DMS114 treated with DMSO at 0.1 percent for 48 hours (cell line): ENCODE results near the gene MRFAP1L1.
A peak's percentile ranks its signal among the peaks of the same experiment; 100 is the strongest.
"Not testable (repeated sequence)": the region's sequence is repeated elsewhere in the genome, so short reads cannot be mapped to it uniquely, and the experiment has no call there.

ENCODE experiments used
- DNase-seq: peaks from one replicate; lab custom pipeline; 2025; ENCODE audit not compliant: unreplicated experiment; lab: John Stamatoyannopoulos, UW

MRFAP1L1 gene

GRCh38 chr4:6692379-6692778, 17.3 kb downstream of the MRFAP1L1 start:
- DNase-seq, result no peak

GRCh38 chr4:6689506-6689960, 20.1 kb downstream of the MRFAP1L1 start:
- no peak for DNase-seq

- DNase-seq, result no peak
These were observed 20.7 kb downstream of the MRFAP1L1 start for GRCh38 chr4:6688879-6689505.

DNA sequence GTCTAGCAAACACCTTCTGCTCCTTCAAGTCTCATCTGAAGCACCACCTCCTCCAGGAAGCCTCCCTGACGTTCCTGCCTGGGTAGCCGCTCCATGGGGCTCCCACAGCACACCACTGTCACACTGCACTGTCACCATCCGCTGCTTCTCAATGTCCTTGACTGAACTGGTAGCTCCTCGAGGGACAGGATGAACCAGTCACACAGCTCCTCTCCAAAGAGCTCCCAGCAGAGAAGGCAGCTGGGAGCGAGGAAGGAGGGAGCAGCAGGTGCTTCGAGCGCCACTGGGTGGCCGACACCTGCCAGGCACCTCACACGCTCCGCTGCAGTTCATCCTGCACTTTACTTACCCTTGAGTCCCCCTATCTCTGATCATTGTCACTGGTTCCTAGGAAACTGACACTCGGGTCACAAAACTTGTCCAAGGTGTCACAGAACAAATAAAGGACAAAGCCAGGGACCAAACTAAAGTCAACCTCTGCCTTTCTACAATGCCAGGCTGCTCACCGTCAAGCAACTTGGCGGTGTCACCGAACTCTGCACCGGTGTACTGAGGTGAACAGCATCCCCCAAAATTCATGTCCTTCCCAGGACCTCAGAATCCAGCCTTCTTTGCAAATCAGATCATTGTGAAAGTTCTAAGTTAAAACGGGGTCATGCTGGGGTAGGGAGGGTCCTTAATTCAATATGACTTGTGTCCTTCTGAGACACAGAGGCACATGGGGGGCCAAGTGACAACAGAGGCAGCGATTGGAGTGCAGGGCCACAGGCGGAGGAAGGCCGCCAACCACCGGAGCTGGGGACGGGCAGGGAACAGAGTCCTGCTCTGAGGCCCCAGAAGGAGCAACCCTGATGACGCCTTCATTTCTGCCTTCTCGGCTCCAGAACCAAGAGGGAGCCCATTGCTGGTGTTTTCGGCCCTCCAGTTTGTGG, 21.5 kb downstream of the MRFAP1L1 start:
- DNase-seq, result no peak

GRCh38 chr4:6686104-6686787, 23.4 kb downstream of the MRFAP1L1 start:
- no peak for DNase-seq

DNA sequence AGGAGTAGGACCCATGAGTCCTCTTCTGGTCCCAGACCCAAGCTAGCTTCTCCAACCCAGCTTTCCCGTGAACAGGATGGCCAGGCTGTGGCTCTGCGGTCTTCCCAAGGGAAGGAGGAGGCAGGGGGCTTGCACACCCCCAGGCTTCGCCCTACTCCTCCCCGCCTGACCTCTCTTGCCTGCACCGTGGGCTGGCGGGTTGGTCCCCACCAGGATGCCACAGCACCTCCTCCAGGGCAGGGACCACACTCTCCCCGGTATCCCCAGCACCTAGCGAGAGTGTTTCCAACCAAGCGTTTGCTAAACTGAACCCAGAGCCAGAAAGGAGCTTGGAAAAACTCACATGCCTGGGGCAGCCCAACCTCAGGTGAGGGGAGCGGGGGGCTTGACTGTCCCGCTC, 25.0 kb downstream of the MRFAP1L1 start:
- no peak for DNase-seq

DNA sequence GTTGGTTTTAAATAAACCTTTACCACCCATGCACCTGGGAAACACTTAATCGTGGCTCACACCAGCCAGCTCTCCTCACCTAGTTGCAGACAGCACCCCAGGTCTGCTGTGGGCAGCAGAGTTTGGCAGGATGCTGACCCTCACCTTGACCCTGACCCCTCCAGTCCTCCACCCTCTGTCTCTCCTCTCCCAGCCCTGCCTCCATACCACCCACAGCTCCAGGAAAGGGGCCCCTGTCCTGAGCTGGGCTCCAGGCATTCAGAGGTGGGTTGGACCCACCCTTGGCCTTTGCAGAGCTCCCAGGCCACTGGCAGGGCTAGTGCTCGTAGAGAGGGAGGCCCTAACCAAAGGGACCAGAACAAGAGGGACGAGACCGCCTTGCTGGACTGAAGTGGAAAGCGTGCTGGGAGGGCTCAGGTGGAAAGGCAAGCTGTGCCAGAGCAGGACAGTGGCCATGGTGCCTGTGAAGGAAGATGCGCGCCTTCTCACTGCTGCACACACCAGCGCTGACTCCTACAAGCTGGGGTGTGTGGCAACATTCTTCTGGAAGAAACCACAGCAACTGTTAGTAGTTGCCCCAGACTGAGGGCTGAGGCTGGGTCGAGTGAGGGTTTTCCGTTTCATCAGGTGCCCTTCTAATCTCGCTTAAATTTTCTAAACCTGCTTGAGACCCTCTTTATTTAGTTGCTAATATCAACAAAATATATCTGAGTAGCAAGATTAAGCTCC, 26.6 kb downstream of the MRFAP1L1 start:
- no peak for DNase-seq

- no peak for DNase-seq
These were observed 28.5 kb downstream of the MRFAP1L1 start for GRCh38 chr4:6681191-6681590.

DNA sequence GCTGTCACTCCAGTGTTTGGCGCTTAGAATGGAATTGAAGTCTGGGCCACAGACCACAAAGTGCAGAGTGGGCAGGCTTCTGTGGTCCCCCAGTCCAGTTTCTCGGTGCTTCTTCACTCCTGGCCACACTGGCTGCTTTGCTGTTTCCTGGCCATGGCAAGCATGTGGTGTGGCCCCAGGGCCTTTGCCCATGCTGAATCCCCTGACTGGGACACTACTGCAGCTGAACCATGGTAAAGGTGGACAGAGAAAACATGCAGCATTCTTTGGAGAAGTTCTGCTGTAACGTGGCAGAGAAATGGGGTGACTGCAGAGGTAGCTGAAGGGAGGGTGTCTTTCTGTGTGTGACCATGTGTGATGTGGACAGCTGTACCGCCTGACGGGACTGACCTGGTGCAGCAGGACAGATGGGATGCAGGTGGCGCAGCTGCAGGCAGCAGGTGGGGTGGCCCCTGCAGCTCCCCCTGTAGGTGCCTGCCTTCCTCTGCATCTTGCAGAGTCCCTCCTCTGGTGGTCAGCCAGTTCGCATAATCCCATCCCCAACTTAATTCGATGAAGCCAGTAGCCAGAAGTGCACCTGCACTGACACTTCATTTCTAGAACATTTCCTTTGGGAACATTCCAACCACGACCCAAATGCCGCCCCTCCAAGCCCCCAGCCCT, 29.2 kb downstream of the MRFAP1L1 start:
- no peak for DNase-seq

GRCh38 chr4:6676722-6677558, 32.7 kb downstream of the MRFAP1L1 start:
- no peak for DNase-seq

GRCh38 chr4:6674500-6675149, 35.0 kb downstream of the MRFAP1L1 start:
- DNase-seq, result no peak

DNA sequence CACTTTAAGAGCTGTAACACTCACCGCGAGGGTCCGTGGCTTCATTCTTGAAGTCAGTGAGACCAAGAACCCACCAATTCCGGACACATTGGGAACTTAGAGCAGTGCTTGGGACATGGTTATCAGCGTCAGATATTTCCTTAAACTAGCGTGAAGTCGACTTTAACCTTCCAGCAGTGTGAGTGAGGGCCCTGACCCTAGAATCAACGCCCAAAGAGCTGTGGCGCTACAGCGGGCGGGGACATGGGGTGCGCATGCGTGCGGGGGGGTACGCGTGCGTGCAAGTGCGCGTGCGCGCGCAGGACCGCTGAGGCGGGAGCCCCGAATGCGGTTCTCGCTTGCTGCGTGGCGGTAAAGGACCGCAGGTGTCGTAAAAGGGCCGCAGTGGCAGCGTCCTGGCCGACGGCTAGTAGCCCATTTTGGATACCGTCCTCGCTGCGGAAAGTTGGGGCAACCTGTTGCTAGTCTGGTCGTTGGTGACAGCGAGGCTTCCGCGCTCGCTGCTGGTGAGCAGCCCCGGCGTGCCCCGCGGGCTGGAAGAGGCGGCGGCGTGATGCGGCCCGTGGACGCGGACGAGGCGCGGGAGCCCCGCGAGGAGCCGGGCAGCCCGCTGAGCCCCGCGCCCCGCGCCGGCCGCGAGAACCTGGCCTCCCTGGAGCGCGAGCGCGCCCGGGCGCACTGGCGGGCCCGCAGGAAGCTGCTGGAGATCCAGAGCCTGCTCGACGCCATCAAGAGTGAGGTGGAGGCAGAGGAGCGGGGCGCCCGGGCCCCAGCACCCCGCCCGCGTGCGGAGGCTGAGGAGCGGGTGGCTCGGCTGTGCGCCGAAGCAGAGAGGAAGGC, 35.8 kb downstream of the MRFAP1L1 start:
- DNase-seq, result peak; percentile 83

GRCh38 chr4:6673191-6673659, 36.4 kb downstream of the MRFAP1L1 start:
- not testable (repeated sequence) for DNase-seq

GRCh38 chr4:6672541-6673190, 37.0 kb downstream of the MRFAP1L1 start:
- not testable (repeated sequence) for DNase-seq

GRCh38 chr4:6672131-6672530, 37.5 kb downstream of the MRFAP1L1 start:
- DNase-seq, result no peak

DNA sequence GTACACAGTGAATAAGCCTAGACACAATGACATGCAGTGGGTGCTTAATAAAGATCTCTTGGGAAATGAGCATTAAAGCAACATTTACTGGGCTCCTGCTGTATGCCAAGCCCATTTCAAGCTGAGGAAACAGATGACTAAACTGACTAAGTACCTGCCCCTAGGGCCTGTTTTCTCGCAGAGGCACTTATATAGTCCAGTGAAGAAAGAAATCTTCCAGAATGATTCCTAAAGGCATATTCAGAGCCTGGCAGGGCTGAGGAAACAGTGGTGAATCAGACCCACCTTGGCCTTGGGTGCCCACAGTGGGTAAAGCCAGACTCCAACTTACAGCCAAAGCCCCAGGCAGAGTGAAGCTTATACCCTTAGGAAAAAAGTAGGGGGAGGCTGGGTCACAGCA, 38.0 kb downstream of the MRFAP1L1 start:
- no peak for DNase-seq

- no peak for DNase-seq
These were observed 41.3 kb downstream of the MRFAP1L1 start for GRCh38 chr4:6668391-6668790.

DNA sequence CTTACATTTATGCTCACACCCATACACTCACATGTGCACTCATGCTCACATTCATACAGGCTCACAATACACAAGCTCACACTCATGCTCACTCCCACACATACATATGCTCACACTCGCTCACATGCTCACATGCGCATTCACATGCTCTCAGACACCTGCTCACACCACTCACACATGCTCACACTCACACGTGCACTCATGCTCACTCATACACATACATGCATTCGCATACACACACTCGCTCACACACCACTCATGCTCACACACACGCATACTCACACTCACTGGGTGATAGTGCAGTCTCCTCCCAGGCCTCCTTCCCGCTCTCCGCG, 44.4 kb downstream of the MRFAP1L1 start:
- no peak for DNase-seq
